Dermis blood vessel endothelial cell (primary cell): ENCODE data around the gene SCRG1. TPM values are rescaled to one million over a fixed set of nuclear protein-coding genes. Genes with fewer than 3 reads are reported as not detected.

Source experiments
- DNase-seq: peaks from one replicate; pipeline ENCODE4 v3.0.0; 2010
- total RNA-seq: library from RNA; depleted of rRNA; stranded (reverse); fragments of >200 nt; gene quantifications from 2 replicates; pipeline ENCODE4 v1.2.3, GENCODE V29; 2014

SCRG1 gene
- total RNA-seq = under 0.01 TPM in 1 of 2 replicates, not detected in the other

- DNase-seq = no peak
Observed at GRCh38 chr4:173398779-173399415, at the start of gene SCRG1. TSS of gene SCRG1 (minus strand) at chr4:173399116. CDS start at chr4:173391414, 7,702 bp downstream.

- no peak for DNase-seq
Observed at GRCh38 chr4:173448103-173448502, 49.2 kb upstream of the SCRG1 start.

GRCh38 chr4:173446416-173446815, 47.5 kb upstream of the SCRG1 start:
- no peak for DNase-seq

GRCh38 chr4:173443121-173443520, 44.2 kb upstream of the SCRG1 start:
- DNase-seq = no peak

- no peak for DNase-seq
Observed at GRCh38 chr4:173442223-173442932, 43.5 kb upstream of the SCRG1 start.

- DNase-seq = no peak
Observed at GRCh38 chr4:173440888-173441287, 42.0 kb upstream of the SCRG1 start.

- no peak for DNase-seq
Observed at GRCh38 chr4:173436771-173437265, 37.9 kb upstream of the SCRG1 start.

GRCh38 chr4:173436149-173436579, 37.2 kb upstream of the SCRG1 start:
- no peak for DNase-seq

GRCh38 chr4:173434231-173434630, 35.3 kb upstream of the SCRG1 start:
- no peak for DNase-seq

- no peak for DNase-seq
Observed at GRCh38 chr4:173433447-173433846, 34.5 kb upstream of the SCRG1 start.

- DNase-seq = no peak
Observed at GRCh38 chr4:173432430-173432829, 33.5 kb upstream of the SCRG1 start.

- no peak for DNase-seq
Observed at GRCh38 chr4:173426064-173426463, 27.1 kb upstream of the SCRG1 start.

- no peak for DNase-seq
Observed at GRCh38 chr4:173424899-173425805, 26.2 kb upstream of the SCRG1 start.

- no peak for DNase-seq
Observed at GRCh38 chr4:173420801-173421200, 21.9 kb upstream of the SCRG1 start.

GRCh38 chr4:173420324-173420752, 21.4 kb upstream of the SCRG1 start:
- DNase-seq = peak; percentile 54

GRCh38 chr4:173418639-173419038, 19.7 kb upstream of the SCRG1 start:
- peak; percentile 70 for DNase-seq

GRCh38 chr4:173417833-173418232, 18.9 kb upstream of the SCRG1 start:
- peak; percentile 21 for DNase-seq

- DNase-seq = peak; percentile 31
Observed at GRCh38 chr4:173415885-173416653, 17.2 kb upstream of the SCRG1 start.

- DNase-seq = no peak
Observed at GRCh38 chr4:173415092-173415491, 16.2 kb upstream of the SCRG1 start.

- no peak for DNase-seq
Observed at GRCh38 chr4:173414456-173414855, 15.5 kb upstream of the SCRG1 start.

- DNase-seq = peak; percentile 78
Observed at GRCh38 chr4:173413036-173413435, 14.1 kb upstream of the SCRG1 start.

- DNase-seq = no peak
Observed at GRCh38 chr4:173411106-173411693, 12.3 kb upstream of the SCRG1 start.
